Upper lobe of left lung (tissue), 6 donors: Measurements from ENCODE around the gene ITGB1BP1. TPM values are rescaled to one million over a fixed set of nuclear protein-coding genes. Genes with fewer than 3 reads are reported as not detected.

Source experiments
- ATAC-seq, 2 donors: fragments of 200-7000 bp; cut with Tn5 transposase; one replicate each; pipeline ENCODE4 v1.9.1; 2022; ENCODE audit warnings: mild to moderate bottlenecking in 2 of 2, moderate library complexity in 2 of 2; ENCODE audit not compliant: low FRiP score in 2 of 2
- DNase-seq, 2 donors: peaks; one replicate each; pipeline ENCODE4 v3.0.0-alpha.2; 2019 to 2020
- H3K27ac ChIP-seq, 4 donors: fragments of 200-600 bp; sonication (generic); one replicate each; pipeline ENCODE4 v1.5.1; 2016 to 2019
- H3K27me3 ChIP-seq, 4 donors: fragments of 200-600 bp; sonication (generic); one replicate each; pipeline ENCODE4 v1.5.1; 2017 to 2019
- H3K36me3 ChIP-seq, 4 donors: fragments of 200-600 bp; sonication (generic); one replicate each; pipeline ENCODE4 v1.5.1; 2016 to 2019
- H3K4me1 ChIP-seq, 4 donors: fragments of 200-600 bp; sonication (generic); one replicate each; pipeline ENCODE4 v1.5.1; 2018 to 2019
- H3K4me3 ChIP-seq, 4 donors: fragments of 200-600 bp; sonication (generic); one replicate each; pipeline ENCODE4 v1.5.1; 2017 to 2019; ENCODE audit warnings: mild to moderate bottlenecking in 2 of 4, moderate library complexity in 1 of 4
- H3K9me3 ChIP-seq, 4 donors: fragments of 200-600 bp; sonication (generic); one replicate each; pipeline ENCODE4 v1.5.1; 2018 to 2019
- CTCF ChIP-seq, 6 experiments: fragments of 450-650 bp in 4 of 6; fragments of 200-600 bp in 2 of 6; sonication (generic) in 2 of 6; IDR thresholded peaks; one replicate each; pipeline ENCODE4 v1.5.1; 2016 to 2019; ENCODE audit warnings: antibody characterized with exemption in 6 of 6
- EP300 ChIP-seq, 4 donors: sonication (generic); formaldehyde crosslinking; IDR thresholded peaks; one replicate each; pipeline ENCODE4 v1.5.1; 2017; ENCODE audit warnings: antibody characterized with exemption in 4 of 4, control low read depth in 2 of 4
- POLR2A ChIP-seq, 4 donors: fragments of 450-650 bp; IDR thresholded peaks; one replicate each; pipeline ENCODE4 v1.5.1; 2016 to 2017; ENCODE audit warnings: antibody characterized with exemption in 4 of 4, mild to moderate bottlenecking in 2 of 4
- POLR2AphosphoS5 ChIP-seq, 2 donors: sonication (generic); formaldehyde crosslinking; IDR thresholded peaks; one replicate each; pipeline ENCODE4 v1.5.1; 2017; ENCODE audit warnings: antibody characterized with exemption in 2 of 2
- WGBS, 2 donors: methylation state at CpG; one replicate each; pipeline ENCODE4 v1.1.5; 2017 to 2018; 5-methylcytosine and 5-hydroxymethylcytosine counted together
- total RNA-seq, 6 donors: library from RNA; depleted of rRNA in 4 of 6; stranded (reverse); fragments of >200 nt in 4 of 6; gene quantifications; one replicate each; pipeline versions ENCODE4 v1.1.0 to v1.2.1, GENCODE V29; 2016 to 2021
- donor health status: DM: no; HTN: no; CAD: no; lungs with moderate emphysema.
- donor health status: DM: no; HTN: yes; CAD: no; lungs with severe emphysema.

The ITGB1BP1 gene
- total RNA-seq, 6 donors from 2014 or later, result 25.1 to 87.2 (median 39.1) TPM

GRCh38 chr2:9388199-9388681 is 35.1 kb downstream of the ITGB1BP1 start:
- peaks cover 0 to 6% (median 0%) of the 10 kb centered on the region in 4 donors for H3K4me1 ChIP-seq
- no peak overlapping the region for H3K4me3 ChIP-seq
- H3K9me3 ChIP-seq, result no peaks in the 10 kb centered on the region
- no peak overlapping the region for H3K27ac ChIP-seq
- ATAC-seq (no peak), DNase-seq (no peak)
- H3K27me3 ChIP-seq, result no peaks in the 10 kb centered on the region
- WGBS, 2 donors, result 91 to 95% methylated on average over 11 of the region's 11 CpGs
- H3K36me3 ChIP-seq, result peaks cover 0 to 74% (median 18%) of the 10 kb centered on the region in 4 donors
- no peak for TF ChIP-seq CTCF (IDR thresholded peaks at IDR 0.05)
- TF ChIP-seq POLR2AphosphoS5 (IDR thresholded peaks at IDR 0.05), result no peak
- no peak for TF ChIP-seq EP300 (IDR thresholded peaks at IDR 0.05)
- no peak for TF ChIP-seq POLR2A (IDR thresholded peaks at IDR 0.05)

- DNase-seq (no peak), ATAC-seq (no peak)
- Histone ChIP-seq H3K4me3 (no peak overlapping the region), H3K36me3 (peaks cover 0 to 61% (median 12%) of the 10 kb centered on the region in 4 donors), H3K9me3 (no peaks in the 10 kb centered on the region), H3K27me3 (no peaks in the 10 kb centered on the region), H3K27ac (no peak overlapping the region), H3K4me1 (peaks cover 0 to 13% (median 1%) of the 10 kb centered on the region in 4 donors)
- 90 to 94% methylated on average over 5 to 6 of the region's 6 CpGs for WGBS, 2 donors
- TF ChIP-seq CTCF (IDR thresholded peaks at IDR 0.05), result no peak
- no peak for TF ChIP-seq EP300 (IDR thresholded peaks at IDR 0.05)
- TF ChIP-seq POLR2AphosphoS5 (IDR thresholded peaks at IDR 0.05), result no peak
- TF ChIP-seq POLR2A (IDR thresholded peaks at IDR 0.05), result no peak
Measured at GRCh38 chr2:9385841-9386240, 37.5 kb downstream of the ITGB1BP1 start.

- Histone ChIP-seq H3K36me3 (peaks cover 0 to 55% (median 10%) of the 10 kb centered on the region in 4 donors), H3K4me3 (no peak overlapping the region), H3K4me1 (peaks cover 0 to 14% (median 2%) of the 10 kb centered on the region in 4 donors), H3K27ac (no peak overlapping the region), H3K9me3 (no peaks in the 10 kb centered on the region), H3K27me3 (no peaks in the 10 kb centered on the region)
- TF ChIP-seq EP300 (IDR thresholded peaks at IDR 0.05) (no peak), POLR2AphosphoS5 (IDR thresholded peaks at IDR 0.05) (no peak), CTCF (IDR thresholded peaks at IDR 0.05) (no peak), POLR2A (IDR thresholded peaks at IDR 0.05) (no peak)
- DNase-seq, result no peak
- ATAC-seq, result no peak
- WGBS, 2 donors, result 90 to 92% methylated on average over 4 of the region's 4 CpGs
Measured at GRCh38 chr2:9384521-9384920, 38.8 kb downstream of the ITGB1BP1 start.

- H3K4me3 ChIP-seq, result no peak overlapping the region
- DNase-seq (no peak), ATAC-seq (no peak)
- no peak for TF ChIP-seq EP300 (IDR thresholded peaks at IDR 0.05)
- TF ChIP-seq POLR2A (IDR thresholded peaks at IDR 0.05), result no peak
- TF ChIP-seq CTCF (IDR thresholded peaks at IDR 0.05), result no peak
- H3K27ac ChIP-seq, result no peak overlapping the region
- no peaks in the 10 kb centered on the region for H3K27me3 ChIP-seq
- peaks cover 0 to 14% (median 4%) of the 10 kb centered on the region in 4 donors for H3K4me1 ChIP-seq
- H3K36me3 ChIP-seq, result peaks cover 0 to 54% (median 5%) of the 10 kb centered on the region in 4 donors
- no peaks in the 10 kb centered on the region for H3K9me3 ChIP-seq
- WGBS, 2 donors, result 91 to 97% methylated on average over 6 of the region's 6 CpGs
Measured at GRCh38 chr2:9382604-9383235, 40.6 kb downstream of the ITGB1BP1 start.
